ENCODE results near the gene FAIM2.

FAIM2 gene

GRCh38 chr12:49903700-49904423 lies at the start of gene FAIM2:
Gene FAIM2, minus strand, starts transcription at chr12:49903900. Its CDS starts 108 bp downstream, at chr12:49903792.
- in situ Hi-C loops (cut with MboI; ENCODE audit: low pct_unique_long_range_greater_than_20kb, low sequenced_read_pairs), result no loop called here
- no peak for DNase-seq

GRCh38 chr12:49953151-49953550 lies 49.5 kb upstream of the FAIM2 start:
- in situ Hi-C loops (cut with MboI; ENCODE audit: low pct_unique_long_range_greater_than_20kb, low sequenced_read_pairs), result no loop called here

GRCh38 chr12:49952391-49953055 lies 48.8 kb upstream of the FAIM2 start:
- in situ Hi-C loops (cut with MboI; ENCODE audit: low pct_unique_long_range_greater_than_20kb, low sequenced_read_pairs), result no loop called here

More at GRCh38 chr12:49953151-49953550, 49.5 kb upstream of the FAIM2 start:
- DNase-seq, result no peak

GRCh38 chr12:49951411-49952240 lies 47.9 kb upstream of the FAIM2 start:
- in situ Hi-C loops (cut with MboI; ENCODE audit: low pct_unique_long_range_greater_than_20kb, low sequenced_read_pairs), result no loop called here

More at GRCh38 chr12:49952391-49953055, 48.8 kb upstream of the FAIM2 start:
- no peak for DNase-seq

GRCh38 chr12:49950273-49951251 lies 46.9 kb upstream of the FAIM2 start, which contains the start of gene AQP2:
Gene AQP2, plus strand, starts transcription at chr12:49950737. Its CDS starts 94 bp downstream, at chr12:49950831.
- in situ Hi-C loops (cut with MboI; ENCODE audit: low pct_unique_long_range_greater_than_20kb, low sequenced_read_pairs), result no loop called here
- no peak for DNase-seq

More at GRCh38 chr12:49951411-49952240, 47.9 kb upstream of the FAIM2 start:
- no peak for DNase-seq

GRCh38 chr12:49949866-49950265 lies 46.2 kb upstream of the FAIM2 start:
- in situ Hi-C loops (cut with MboI; ENCODE audit: low pct_unique_long_range_greater_than_20kb, low sequenced_read_pairs), result no loop called here
- DNase-seq, result no peak

GRCh38 chr12:49948866-49949845 lies 45.5 kb upstream of the FAIM2 start:
- in situ Hi-C loops (cut with MboI; ENCODE audit: low pct_unique_long_range_greater_than_20kb, low sequenced_read_pairs), result no loop called here
- DNase-seq, result no peak

- in situ Hi-C loops (cut with MboI; ENCODE audit: low pct_unique_long_range_greater_than_20kb, low sequenced_read_pairs), result no loop called here
These were observed 44.0 kb upstream of the FAIM2 start for GRCh38 chr12:49947593-49948226.

GRCh38 chr12:49946497-49946896 lies 42.8 kb upstream of the FAIM2 start:
- in situ Hi-C loops (cut with MboI; ENCODE audit: low pct_unique_long_range_greater_than_20kb, low sequenced_read_pairs), result no loop called here
- DNase-seq, result no peak

More at GRCh38 chr12:49947593-49948226, 44.0 kb upstream of the FAIM2 start:
- no peak for DNase-seq

GRCh38 chr12:49946086-49946485 lies 42.4 kb upstream of the FAIM2 start:
- no peak for DNase-seq
- in situ Hi-C loops (cut with MboI; ENCODE audit: low pct_unique_long_range_greater_than_20kb, low sequenced_read_pairs), result no loop called here

- in situ Hi-C loops (cut with MboI; ENCODE audit: low pct_unique_long_range_greater_than_20kb, low sequenced_read_pairs), result no loop called here
- DNase-seq, result peak; percentile 86
These were observed 41.8 kb upstream of the FAIM2 start for GRCh38 chr12:49945394-49946080.

GRCh38 chr12:49944718-49945117 lies 41.0 kb upstream of the FAIM2 start:
- no peak for DNase-seq
- in situ Hi-C loops (cut with MboI; ENCODE audit: low pct_unique_long_range_greater_than_20kb, low sequenced_read_pairs), result no loop called here

- in situ Hi-C loops (cut with MboI; ENCODE audit: low pct_unique_long_range_greater_than_20kb, low sequenced_read_pairs), result no loop called here
- DNase-seq, result no peak
These were observed 40.3 kb upstream of the FAIM2 start for GRCh38 chr12:49944046-49944445.

GRCh38 chr12:49943625-49943960 lies 39.9 kb upstream of the FAIM2 start:
- in situ Hi-C loops (cut with MboI; ENCODE audit: low pct_unique_long_range_greater_than_20kb, low sequenced_read_pairs), result no loop called here
- no peak for DNase-seq

- in situ Hi-C loops (cut with MboI; ENCODE audit: low pct_unique_long_range_greater_than_20kb, low sequenced_read_pairs), result no loop called here
- no peak for DNase-seq
These were observed 39.4 kb upstream of the FAIM2 start for GRCh38 chr12:49942921-49943624.

- in situ Hi-C loops (cut with MboI; ENCODE audit: low pct_unique_long_range_greater_than_20kb, low sequenced_read_pairs), result no loop called here
- DNase-seq, result no peak
These were observed 38.8 kb upstream of the FAIM2 start for GRCh38 chr12:49942512-49942893.

Measured in KBM-7 (cell line).